Breast epithelium (tissue), 3 donors: Measurements from ENCODE around the gene TMTC1.

Source experiments
- POLR2A ChIP-seq: fragments of 450-650 bp; IDR thresholded peaks from one replicate; pipeline ENCODE4 v1.6.1; 2016; ENCODE audit warnings: antibody characterized with exemption, mild to moderate bottlenecking, moderate library complexity
- POLR2AphosphoS5 ChIP-seq, 3 donors: sonication (generic); formaldehyde crosslinking; IDR thresholded peaks; one replicate each; pipeline ENCODE4 v1.6.1; 2017; ENCODE audit warnings: antibody characterized with exemption in 3 of 3
- TF ChIP-seq, protein P1 (sequence below), 3 donors: fragments of 450-650 bp; IDR thresholded peaks; one replicate each; pipeline ENCODE4 v1.5.1; 2016 to 2017; ENCODE audit warnings: antibody characterized with exemption in 3 of 3, mild to moderate bottlenecking in 3 of 3, moderate library complexity in 3 of 3

- TF ChIP-seq POLR2AphosphoS5 (IDR thresholded peaks at IDR 0.05): no peak
- TF ChIP-seq, protein P1, sequence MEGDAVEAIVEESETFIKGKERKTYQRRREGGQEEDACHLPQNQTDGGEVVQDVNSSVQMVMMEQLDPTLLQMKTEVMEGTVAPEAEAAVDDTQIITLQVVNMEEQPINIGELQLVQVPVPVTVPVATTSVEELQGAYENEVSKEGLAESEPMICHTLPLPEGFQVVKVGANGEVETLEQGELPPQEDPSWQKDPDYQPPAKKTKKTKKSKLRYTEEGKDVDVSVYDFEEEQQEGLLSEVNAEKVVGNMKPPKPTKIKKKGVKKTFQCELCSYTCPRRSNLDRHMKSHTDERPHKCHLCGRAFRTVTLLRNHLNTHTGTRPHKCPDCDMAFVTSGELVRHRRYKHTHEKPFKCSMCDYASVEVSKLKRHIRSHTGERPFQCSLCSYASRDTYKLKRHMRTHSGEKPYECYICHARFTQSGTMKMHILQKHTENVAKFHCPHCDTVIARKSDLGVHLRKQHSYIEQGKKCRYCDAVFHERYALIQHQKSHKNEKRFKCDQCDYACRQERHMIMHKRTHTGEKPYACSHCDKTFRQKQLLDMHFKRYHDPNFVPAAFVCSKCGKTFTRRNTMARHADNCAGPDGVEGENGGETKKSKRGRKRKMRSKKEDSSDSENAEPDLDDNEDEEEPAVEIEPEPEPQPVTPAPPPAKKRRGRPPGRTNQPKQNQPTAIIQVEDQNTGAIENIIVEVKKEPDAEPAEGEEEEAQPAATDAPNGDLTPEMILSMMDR (IDR thresholded peaks at IDR 0.05): no peak
- no peak for TF ChIP-seq POLR2A
Measured at GRCh38 chr12:29595071-29595755, 188.5 kb downstream of the TMTC1 start.
